Subcutaneous abdominal adipose tissue (tissue), 5 donors: ENCODE data around the gene FYN.
"Not testable (repeated sequence)": the region's sequence is repeated elsewhere in the genome, so short reads cannot be mapped to it uniquely, and the experiment has no call there.

Source experiments
- H3K27ac ChIP-seq: one replicate; pipeline ENCODE4 v1.7.0; 2013; ENCODE audit warnings: low read depth, mild to moderate bottlenecking, inconsistent platforms, low read length, moderate library complexity
- H3K27me3 ChIP-seq, 5 donors: one replicate each; pipeline ENCODE4 v1.7.0; 2013; ENCODE audit warnings: low read length in 5 of 5, inconsistent platforms in 1 of 5; ENCODE audit not compliant: control insufficient read depth in 5 of 5, insufficient read depth in 4 of 5
- H3K36me3 ChIP-seq, 5 donors: one replicate each; pipeline ENCODE4 v1.7.0; 2013; ENCODE audit warnings: low read length in 5 of 5; ENCODE audit not compliant: control insufficient read depth in 5 of 5, insufficient read depth in 5 of 5
- H3K4me1 ChIP-seq, 5 donors: one replicate each; pipeline ENCODE4 v1.7.0; 2013; ENCODE audit warnings: low read length in 5 of 5, mild to moderate bottlenecking in 3 of 5, moderate library complexity in 1 of 5; ENCODE audit not compliant: control insufficient read depth in 5 of 5, insufficient read depth in 5 of 5
- H3K4me3 ChIP-seq, 5 donors: one replicate each; pipeline ENCODE4 v1.7.0; 2013; ENCODE audit warnings: low read length in 5 of 5, low read depth in 1 of 5
- H3K9ac ChIP-seq, 5 donors: one replicate each; pipeline ENCODE4 v1.7.0; 2013; ENCODE audit warnings: low read length in 5 of 5, mild to moderate bottlenecking in 4 of 5, moderate library complexity in 3 of 5
- H3K9me3 ChIP-seq, 5 donors: one replicate each; pipeline ENCODE4 v1.7.0; 2013; ENCODE audit warnings: low read length in 5 of 5; ENCODE audit not compliant: control insufficient read depth in 5 of 5
- donor health status: healthy.
- donor health status: healthy.
- donor health status: healthy.
- donor health status: healthy.
- donor health status: healthy.

The FYN gene

GRCh38 chr6:111634981-111635380 lies 238.3 kb downstream of the FYN start:
- H3K4me3 ChIP-seq, H3K27me3 ChIP-seq, H3K27ac ChIP-seq, H3K9ac ChIP-seq, H3K36me3 ChIP-seq, H3K9me3 ChIP-seq: not testable (repeated sequence)
- peaks cover 0 to 13% (median 4%) of the 10 kb centered on the region in 5 donors for H3K4me1 ChIP-seq

- peaks cover 0 to 4% (median 0%) of the 10 kb centered on the region in 5 donors for H3K9me3 ChIP-seq
- no peak overlapping the region for H3K4me3 ChIP-seq
- H3K36me3 ChIP-seq: no peaks in the 10 kb centered on the region
- H3K27me3 ChIP-seq: no peaks in the 10 kb centered on the region
- no peak overlapping the region for H3K9ac ChIP-seq
- H3K27ac ChIP-seq: no peak overlapping the region
- peaks cover 0 to 16% (median 8%) of the 10 kb centered on the region in 5 donors for H3K4me1 ChIP-seq
These were observed 239.4 kb downstream of the FYN start for GRCh38 chr6:111633822-111634221.

- peaks cover 0 to 4% (median 0%) of the 10 kb centered on the region in 5 donors for H3K9me3 ChIP-seq
- no peaks in the 10 kb centered on the region for H3K27me3 ChIP-seq
- H3K27ac ChIP-seq: no peak overlapping the region
- no peak overlapping the region for H3K4me3 ChIP-seq
- H3K9ac ChIP-seq: no peak overlapping the region
- no peaks in the 10 kb centered on the region for H3K36me3 ChIP-seq
- H3K4me1 ChIP-seq: peaks cover 0 to 21% (median 17%) of the 10 kb centered on the region in 5 donors
These were observed 240.6 kb downstream of the FYN start for GRCh38 chr6:111632468-111633247.

GRCh38 chr6:111631903-111632460 lies 241.3 kb downstream of the FYN start:
- no peak overlapping the region for H3K27ac ChIP-seq
- H3K9me3 ChIP-seq: peaks cover 0 to 4% (median 0%) of the 10 kb centered on the region in 5 donors
- H3K4me1 ChIP-seq: peaks cover 0 to 26% (median 17%) of the 10 kb centered on the region in 5 donors

GRCh38 chr6:111631018-111631417 lies 242.2 kb downstream of the FYN start:
- H3K9me3 ChIP-seq: peaks cover 0 to 4% (median 0%) of the 10 kb centered on the region in 5 donors
- H3K9ac ChIP-seq: no peak overlapping the region
- no peaks in the 10 kb centered on the region for H3K36me3 ChIP-seq
- no peak overlapping the region for H3K27ac ChIP-seq
- H3K4me3 ChIP-seq: no peak overlapping the region
- H3K4me1 ChIP-seq: peaks cover 2 to 35% (median 26%) of the 10 kb centered on the region in 5 donors
- H3K27me3 ChIP-seq: no peaks in the 10 kb centered on the region

More at GRCh38 chr6:111631903-111632460, 241.3 kb downstream of the FYN start:
- Histone ChIP-seq H3K27me3 (no peaks in the 10 kb centered on the region), H3K36me3 (no peaks in the 10 kb centered on the region), H3K9ac (no peak overlapping the region), H3K4me3 (no peak overlapping the region)

GRCh38 chr6:111628142-111628850 lies 245.0 kb downstream of the FYN start:
- Histone ChIP-seq H3K36me3 (no peaks in the 10 kb centered on the region), H3K4me1 (peaks cover 3 to 45% (median 40%) of the 10 kb centered on the region in 5 donors), H3K27me3 (no peaks in the 10 kb centered on the region), H3K9ac (peak overlapping the region in 2 of 5 donors; percentile 29 to 36), H3K9me3 (peaks cover 0 to 4% (median 0%) of the 10 kb centered on the region in 5 donors), H3K27ac (peak overlapping the region; percentile 69), H3K4me3 (peak overlapping the region in 1 of 5 donors; percentile 14)

GRCh38 chr6:111626441-111626840 lies 246.8 kb downstream of the FYN start:
- no peaks in the 10 kb centered on the region for H3K27me3 ChIP-seq
- H3K9ac ChIP-seq: peak overlapping the region in 3 of 5 donors; percentile 33 to 68 (median 40)
- H3K27ac ChIP-seq: peak overlapping the region; percentile 91
- no peaks in the 10 kb centered on the region for H3K36me3 ChIP-seq
- H3K4me1 ChIP-seq: peaks cover 4 to 42% (median 40%) of the 10 kb centered on the region in 5 donors
- H3K4me3 ChIP-seq: peak overlapping the region; percentile 0 to 67 (median 49)
- H3K9me3 ChIP-seq: peaks cover 0 to 4% (median 0%) of the 10 kb centered on the region in 5 donors

GRCh38 chr6:111625461-111626391 lies 247.5 kb downstream of the FYN start:
- peak overlapping the region; percentile 91 for H3K27ac ChIP-seq
- H3K9ac ChIP-seq: peak overlapping the region in 3 of 5 donors; percentile 33 to 68 (median 40)
- H3K27me3 ChIP-seq: no peaks in the 10 kb centered on the region
- peaks cover 0 to 4% (median 0%) of the 10 kb centered on the region in 5 donors for H3K9me3 ChIP-seq
- H3K4me1 ChIP-seq: peaks cover 4 to 40% (median 37%) of the 10 kb centered on the region in 5 donors
- H3K4me3 ChIP-seq: peak overlapping the region; percentile 0 to 67 (median 49)
- H3K36me3 ChIP-seq: no peaks in the 10 kb centered on the region

GRCh38 chr6:111625099-111625416 lies 248.2 kb downstream of the FYN start:
- peaks cover 0 to 4% (median 0%) of the 10 kb centered on the region in 5 donors for H3K9me3 ChIP-seq
- peaks cover 5 to 46% (median 43%) of the 10 kb centered on the region in 5 donors for H3K4me1 ChIP-seq
- H3K36me3 ChIP-seq: no peaks in the 10 kb centered on the region
- H3K4me3 ChIP-seq: no peak overlapping the region
- H3K27me3 ChIP-seq: no peaks in the 10 kb centered on the region
- H3K9ac ChIP-seq: no peak overlapping the region
- peak overlapping the region; percentile 91 for H3K27ac ChIP-seq
